ENCODE data around the gene RAD9A.

RAD9A gene

GRCh38 chr11:67440229-67441097, 48.7 kb downstream of the RAD9A start:
- DNase-seq: no peak
- TF ChIP-seq POLR2A (IDR thresholded peaks at IDR 0.05; ENCODE audit: low read length) (no peak), GATA1 (IDR thresholded peaks at IDR 0.05; ENCODE audit: low read depth, low read length) (no peak)

GRCh38 chr11:67441098-67441563, 49.3 kb downstream of the RAD9A start:
- no peak for TF ChIP-seq POLR2A (IDR thresholded peaks at IDR 0.05; ENCODE audit: low read length)
- TF ChIP-seq GATA1 (IDR thresholded peaks at IDR 0.05; ENCODE audit: low read depth, low read length): no peak
- DNase-seq: no peak

- DNase-seq: no peak
These were observed 50.1 kb downstream of the RAD9A start for GRCh38 chr11:67441731-67442351.

GRCh38 chr11:67442504-67443404, 51.0 kb downstream of the RAD9A start:
- no peak for DNase-seq
- TF ChIP-seq GATA1 (IDR thresholded peaks at IDR 0.05; ENCODE audit: low read depth, low read length): no peak
- no peak for TF ChIP-seq POLR2A (IDR thresholded peaks at IDR 0.05; ENCODE audit: low read length)

More at GRCh38 chr11:67441731-67442351, 50.1 kb downstream of the RAD9A start:
- TF ChIP-seq GATA1 (IDR thresholded peaks at IDR 0.05; ENCODE audit: low read depth, low read length) (no peak), POLR2A (IDR thresholded peaks at IDR 0.05; ENCODE audit: low read length) (no peak)

GRCh38 chr11:67445515-67445914, 53.7 kb downstream of the RAD9A start:
- TF ChIP-seq GATA1 (IDR thresholded peaks at IDR 0.05; ENCODE audit: low read depth, low read length) (no peak), POLR2A (IDR thresholded peaks at IDR 0.05; ENCODE audit: low read length) (no peak)
- no peak for DNase-seq

All from erythroblast (primary cell).